GM12878 (cell line): ENCODE results near the gene FNDC3A. TPM values are rescaled to one million over a fixed set of nuclear protein-coding genes. Genes with fewer than 3 reads are reported as not detected.

Source experiments
- ATF2 ChIP-seq: IDR thresholded peaks from 2 replicates; pipeline ENCODE4 v1.6.1; 2012; ENCODE audit warnings: low read length, inconsistent platforms
- BACH1 ChIP-seq: fragments of 450-650 bp; IDR thresholded peaks from 2 replicates; pipeline ENCODE4 v1.6.1; 2017; ENCODE audit warnings: mild to moderate bottlenecking, borderline replicate concordance
- BCL3 ChIP-seq: IDR thresholded peaks from 2 replicates; pipeline ENCODE4 v1.6.1; 2011; ENCODE audit warnings: borderline replicate concordance, low read depth, mild to moderate bottlenecking, moderate library complexity, low read length; ENCODE audit not compliant: insufficient read depth, poor library complexity, severe bottlenecking
- CREB1 ChIP-seq: IDR thresholded peaks from 2 replicates; pipeline ENCODE4 v1.6.1; 2012; ENCODE audit warnings: low read depth, mild to moderate bottlenecking, inconsistent platforms
- CTCF ChIP-seq, 3 experiments: IDR thresholded peaks in 2 of 3; conservative IDR thresholded peaks in 1 of 3; 2 replicates each; pipeline ENCODE4 v1.5.1; 2011; ENCODE audit warnings: low read depth in 3 of 3, low read length in 3 of 3, mild to moderate bottlenecking in 3 of 3, control low read depth in 2 of 3, moderate library complexity in 2 of 3, inconsistent platforms in 1 of 3, mixed read lengths in 1 of 3; ENCODE audit not compliant: control insufficient read depth in 2 of 3, insufficient read depth in 1 of 3; ENCODE audit errors: extremely low read depth in 1 of 3
- DPF2 ChIP-seq: fragments of 450-650 bp; IDR thresholded peaks from 2 replicates; pipeline ENCODE4 v1.6.1; 2017; ENCODE audit warnings: mild to moderate bottlenecking
- FOXK2 ChIP-seq: fragments of 450-650 bp; IDR thresholded peaks from 2 replicates; pipeline ENCODE4 v1.6.1; 2017; ENCODE audit warnings: mild to moderate bottlenecking, moderate library complexity
- HDAC2 ChIP-seq: fragments of 200-600 bp; sonication (generic); IDR thresholded peaks from 2 replicates; pipeline ENCODE4 v1.6.1; 2017
- IRF3 ChIP-seq: fragments of 450-650 bp; IDR thresholded peaks from 2 replicates; pipeline ENCODE4 v1.6.1; 2014; ENCODE audit warnings: mild to moderate bottlenecking
- IRF4 ChIP-seq: IDR thresholded peaks from 2 replicates; pipeline ENCODE4 v1.6.1; 2011; ENCODE audit warnings: low read depth, low read length
- MAX ChIP-seq: IDR thresholded peaks from 2 replicates; pipeline ENCODE4 v1.6.1; 2012; ENCODE audit warnings: low read depth, low read length, improper control_type of control experiment
- MYB ChIP-seq: fragments of 150-350 bp; IDR thresholded peaks from 2 replicates; pipeline ENCODE4 v1.6.1; 2014; ENCODE audit warnings: mild to moderate bottlenecking, low read depth, low read length, borderline replicate concordance
- MYC ChIP-seq: IDR thresholded peaks from 2 replicates; pipeline ENCODE4 v1.6.1; 2011; ENCODE audit warnings: mild to moderate bottlenecking, low read length, moderate library complexity, inconsistent platforms; ENCODE audit not compliant: insufficient read depth, insufficient replicate concordance, insufficient read length, severe bottlenecking
- NFXL1 ChIP-seq: fragments of 450-650 bp; IDR thresholded peaks from 2 replicates; pipeline ENCODE4 v1.6.1; 2017; ENCODE audit warnings: antibody characterized with exemption, mild to moderate bottlenecking, borderline replicate concordance
- NR2C2 ChIP-seq: IDR thresholded peaks from 2 replicates; pipeline ENCODE4 v1.6.1; 2011; ENCODE audit warnings: borderline replicate concordance, low read depth; ENCODE audit not compliant: control insufficient read depth, insufficient read length
- PAX8 ChIP-seq: fragments of 450-650 bp; IDR thresholded peaks from 2 replicates; pipeline ENCODE4 v1.6.1; 2017; ENCODE audit warnings: mild to moderate bottlenecking, moderate library complexity
- POLR2A ChIP-seq: IDR thresholded peaks from 2 replicates; pipeline ENCODE4 v1.6.1; 2011; ENCODE audit warnings: low read depth, mild to moderate bottlenecking, low read length
- RAD51 ChIP-seq: fragments of 450-650 bp; IDR thresholded peaks from 2 replicates; pipeline ENCODE4 v1.6.1; 2016; ENCODE audit warnings: moderate library complexity, mild to moderate bottlenecking, inconsistent platforms
- SIX5 ChIP-seq: IDR thresholded peaks from 2 replicates; pipeline ENCODE4 v1.6.1; 2011; ENCODE audit warnings: mild to moderate bottlenecking, low read depth, low read length, moderate library complexity; ENCODE audit not compliant: severe bottlenecking
- SMC3 ChIP-seq: IDR thresholded peaks from 2 replicates; pipeline ENCODE4 v1.6.1; 2011; ENCODE audit warnings: low read length, improper control_type of control experiment, borderline replicate concordance
- SREBF2 ChIP-seq: IDR thresholded peaks from 2 replicates; pipeline ENCODE4 v1.6.1; 2012; ENCODE audit warnings: mild to moderate bottlenecking, low read length
- USF1 ChIP-seq: IDR thresholded peaks from 2 replicates; pipeline ENCODE4 v1.6.1; 2011; ENCODE audit warnings: borderline replicate concordance, low read depth, mild to moderate bottlenecking, moderate library complexity, mixed read lengths, low read length; ENCODE audit not compliant: insufficient read depth; ENCODE audit errors: extremely low read length
- YY1 ChIP-seq: IDR thresholded peaks from 2 replicates; pipeline ENCODE4 v1.6.1; 2011; ENCODE audit warnings: low read depth, mild to moderate bottlenecking, low read length
- ZNF24 ChIP-seq: fragments of 450-650 bp; IDR thresholded peaks from 2 replicates; pipeline ENCODE4 v1.6.1; 2017; ENCODE audit warnings: antibody characterized with exemption, mild to moderate bottlenecking
- polyA plus RNA-seq, 11 experiments: library from polyadenylated mRNA; depleted of rRNA in 4 of 11; unstranded in 6 of 11; stranded (reverse) in 5 of 11; fragments of >200 nt; fragmentation: Nextera tagmentation in 4 of 11; fragmentation: Illumina TruSeq in 1 of 11; extraction: Ambion mirVana in 4 of 11; extraction: Trizol in 1 of 11; gene quantifications; 1 replicate in 1 of 11; 2 replicates in 10 of 11; pipeline versions ENCODE4 v1.2.1 to v1.2.3, GENCODE V29; 2011 to 2016; ENCODE audit warnings: inconsistent platforms in 2 of 11, missing spikeins in 2 of 11, low read depth in 1 of 11
- total RNA-seq, 4 experiments: library from RNA; depleted of rRNA in 3 of 4; stranded (reverse); fragments of >200 nt in 3 of 4; fragmentation: Illumina TruSeq in 1 of 4; extraction: Trizol in 1 of 4; gene quantifications; 2 replicates each; pipeline versions ENCODE4 v1.2.1 to v1.2.3, GENCODE V29; 2013 to 2021

FNDC3A gene
- total and polyA plus RNA-seq, 10 of the 15 experiments (the other 5 are each of a cell fraction or from before 2014, with no cell fraction given) = 6.3 to 46.4 (median 22.8) TPM

GRCh38 chr13:49098771-49099512, 123.2 kb downstream of the FNDC3A start (continued):
- no peak for TF ChIP-seq SREBF2
- TF ChIP-seq IRF3 = no peak
- peak; percentile 35 to 56 (median 46); a peak in 5 of 6 replicates for TF ChIP-seq CTCF (IDR thresholded peaks at IDR 0.05 in 2 of 3, conservative IDR thresholded peaks at IDR 0.05 in 1 of 3; ENCODE audit: control insufficient read depth in 2 of 3, extremely low read depth in 1 of 3, insufficient read depth in 1 of 3, low read depth in 3 of 3, low read length in 3 of 3)
- no peak for TF ChIP-seq FOXK2
- TF ChIP-seq ATF2 = 0 out of 2 replicates have a peak, but pooled peaks have one; percentile 3
- TF ChIP-seq PAX8 = no peak
- no peak for TF ChIP-seq HDAC2
- TF ChIP-seq MYC = no peak
- no peak for TF ChIP-seq CREB1
- no peak for TF ChIP-seq BCL3
- no peak for TF ChIP-seq DPF2
- TF ChIP-seq IRF4 = no peak
- no peak for TF ChIP-seq USF1
- TF ChIP-seq RAD51 = no peak
- no peak for TF ChIP-seq SIX5
- TF ChIP-seq SMC3 = peak; percentile 25; the same call in 1 of the 2 replicates
- TF ChIP-seq POLR2A = no peak
- TF ChIP-seq NR2C2 = no peak
- peak; percentile 35; the same call in 1 of the 2 replicates for TF ChIP-seq YY1
- TF ChIP-seq BACH1 = no peak
- TF ChIP-seq ZNF24 = no peak
- TF ChIP-seq NFXL1 = no peak
- no peak for TF ChIP-seq MAX
- no peak for TF ChIP-seq MYB
